Neural cell (in vitro differentiated cells): ENCODE data around the gene PALB2.

Source experiments
- EZH2 ChIP-seq: fragments of 200-600, 300-800 bp; shearing (Covaris generic), sonication (generic); IDR thresholded peaks from 2 replicates; pipeline ENCODE4 v1.6.1; 2014; ENCODE audit warnings: antibody characterized with exemption, low read length, borderline replicate concordance, mild to moderate bottlenecking; ENCODE audit not compliant: insufficient read depth, poor library complexity, severe bottlenecking
- MXI1 ChIP-seq: fragments of 450-650 bp; conservative IDR thresholded peaks from 2 replicates; pipeline ENCODE4 v1.6.1; 2014; ENCODE audit warnings: antibody characterized with exemption, mild to moderate bottlenecking; ENCODE audit not compliant: poor library complexity, severe bottlenecking
- POLR2AphosphoS5 ChIP-seq: IDR thresholded peaks from 2 replicates; pipeline ENCODE4 v1.6.1; 2012
- RAD21 ChIP-seq: fragments of 450-650 bp; conservative IDR thresholded peaks from 2 replicates; pipeline ENCODE4 v1.6.1; 2014; ENCODE audit warnings: antibody characterized with exemption, mild to moderate bottlenecking, moderate library complexity
- SMC3 ChIP-seq: fragments of 450-650 bp; conservative IDR thresholded peaks from 2 replicates; pipeline ENCODE4 v1.6.1; 2014; ENCODE audit warnings: antibody characterized with exemption, mild to moderate bottlenecking, moderate library complexity; ENCODE audit not compliant: poor library complexity
- TF ChIP-seq, protein P1 (sequence below): fragments of 450-650 bp; IDR thresholded peaks from 2 replicates; pipeline ENCODE4 v1.5.1; 2014; ENCODE audit warnings: antibody characterized with exemption, mild to moderate bottlenecking, moderate library complexity; ENCODE audit not compliant: poor library complexity, severe bottlenecking
- TF ChIP-seq, protein P2 (sequence below): IDR thresholded peaks from 2 replicates; pipeline ENCODE4 v1.6.1; 2012; ENCODE audit warnings: borderline replicate concordance

- TF ChIP-seq RAD21 = no peak
- TF ChIP-seq, protein P1, sequence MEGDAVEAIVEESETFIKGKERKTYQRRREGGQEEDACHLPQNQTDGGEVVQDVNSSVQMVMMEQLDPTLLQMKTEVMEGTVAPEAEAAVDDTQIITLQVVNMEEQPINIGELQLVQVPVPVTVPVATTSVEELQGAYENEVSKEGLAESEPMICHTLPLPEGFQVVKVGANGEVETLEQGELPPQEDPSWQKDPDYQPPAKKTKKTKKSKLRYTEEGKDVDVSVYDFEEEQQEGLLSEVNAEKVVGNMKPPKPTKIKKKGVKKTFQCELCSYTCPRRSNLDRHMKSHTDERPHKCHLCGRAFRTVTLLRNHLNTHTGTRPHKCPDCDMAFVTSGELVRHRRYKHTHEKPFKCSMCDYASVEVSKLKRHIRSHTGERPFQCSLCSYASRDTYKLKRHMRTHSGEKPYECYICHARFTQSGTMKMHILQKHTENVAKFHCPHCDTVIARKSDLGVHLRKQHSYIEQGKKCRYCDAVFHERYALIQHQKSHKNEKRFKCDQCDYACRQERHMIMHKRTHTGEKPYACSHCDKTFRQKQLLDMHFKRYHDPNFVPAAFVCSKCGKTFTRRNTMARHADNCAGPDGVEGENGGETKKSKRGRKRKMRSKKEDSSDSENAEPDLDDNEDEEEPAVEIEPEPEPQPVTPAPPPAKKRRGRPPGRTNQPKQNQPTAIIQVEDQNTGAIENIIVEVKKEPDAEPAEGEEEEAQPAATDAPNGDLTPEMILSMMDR = no peak
- no peak for TF ChIP-seq EZH2
- TF ChIP-seq, protein P2, sequence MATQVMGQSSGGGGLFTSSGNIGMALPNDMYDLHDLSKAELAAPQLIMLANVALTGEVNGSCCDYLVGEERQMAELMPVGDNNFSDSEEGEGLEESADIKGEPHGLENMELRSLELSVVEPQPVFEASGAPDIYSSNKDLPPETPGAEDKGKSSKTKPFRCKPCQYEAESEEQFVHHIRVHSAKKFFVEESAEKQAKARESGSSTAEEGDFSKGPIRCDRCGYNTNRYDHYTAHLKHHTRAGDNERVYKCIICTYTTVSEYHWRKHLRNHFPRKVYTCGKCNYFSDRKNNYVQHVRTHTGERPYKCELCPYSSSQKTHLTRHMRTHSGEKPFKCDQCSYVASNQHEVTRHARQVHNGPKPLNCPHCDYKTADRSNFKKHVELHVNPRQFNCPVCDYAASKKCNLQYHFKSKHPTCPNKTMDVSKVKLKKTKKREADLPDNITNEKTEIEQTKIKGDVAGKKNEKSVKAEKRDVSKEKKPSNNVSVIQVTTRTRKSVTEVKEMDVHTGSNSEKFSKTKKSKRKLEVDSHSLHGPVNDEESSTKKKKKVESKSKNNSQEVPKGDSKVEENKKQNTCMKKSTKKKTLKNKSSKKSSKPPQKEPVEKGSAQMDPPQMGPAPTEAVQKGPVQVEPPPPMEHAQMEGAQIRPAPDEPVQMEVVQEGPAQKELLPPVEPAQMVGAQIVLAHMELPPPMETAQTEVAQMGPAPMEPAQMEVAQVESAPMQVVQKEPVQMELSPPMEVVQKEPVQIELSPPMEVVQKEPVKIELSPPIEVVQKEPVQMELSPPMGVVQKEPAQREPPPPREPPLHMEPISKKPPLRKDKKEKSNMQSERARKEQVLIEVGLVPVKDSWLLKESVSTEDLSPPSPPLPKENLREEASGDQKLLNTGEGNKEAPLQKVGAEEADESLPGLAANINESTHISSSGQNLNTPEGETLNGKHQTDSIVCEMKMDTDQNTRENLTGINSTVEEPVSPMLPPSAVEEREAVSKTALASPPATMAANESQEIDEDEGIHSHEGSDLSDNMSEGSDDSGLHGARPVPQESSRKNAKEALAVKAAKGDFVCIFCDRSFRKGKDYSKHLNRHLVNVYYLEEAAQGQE = no peak
- no peak for TF ChIP-seq MXI1
- TF ChIP-seq POLR2AphosphoS5 = no peak
- TF ChIP-seq SMC3 = no peak
Observed at GRCh38 chr16:23577493-23577892, 63.6 kb downstream of the PALB2 start.
